HepG2 (cell line): ENCODE data around the gene VASN.
A peak's percentile ranks its signal among the peaks of the same experiment; 100 is the strongest.

Experiments used
- CTCF ChIP-seq: sonication (generic); formaldehyde crosslinking; IDR thresholded peaks from 2 replicates; pipeline ENCODE4 v1.5.0; 2020; ENCODE audit warnings: mild to moderate bottlenecking, missing genetic modification reagents, moderate library complexity
- EZH2 ChIP-seq: conservative IDR thresholded peaks from 2 replicates; pipeline ENCODE4 v1.6.1; 2012; ENCODE audit warnings: mild to moderate bottlenecking, low read depth, low read length, moderate library complexity
- FOXM1 ChIP-seq: sonication (generic); formaldehyde crosslinking; IDR thresholded peaks from 2 replicates; pipeline ENCODE4 v1.5.0; 2020; ENCODE audit warnings: missing genetic modification reagents
- PHB2 ChIP-seq: fragments of 450-650 bp; IDR thresholded peaks from 2 replicates; pipeline ENCODE4 v1.6.1; 2018; ENCODE audit not compliant: partially characterized antibody
- PHF8 ChIP-seq: sonication (generic); formaldehyde crosslinking; IDR thresholded peaks from 2 replicates; pipeline ENCODE4 v1.5.0; 2020; ENCODE audit warnings: missing genetic modification reagents
- POLR2AphosphoS2 ChIP-seq: IDR thresholded peaks from 2 replicates; pipeline ENCODE4 v1.6.1; 2011; ENCODE audit warnings: low read depth, low read length, improper control_type of control experiment
- PRDM10 ChIP-seq: sonication (generic); formaldehyde crosslinking; IDR thresholded peaks from 2 replicates; pipeline ENCODE4 v1.4.0; 2020; ENCODE audit warnings: low read depth, missing genetic modification reagents
- SOX5 ChIP-seq: IDR thresholded peaks from 2 replicates; pipeline ENCODE4 v1.6.1; 2016; ENCODE audit warnings: borderline replicate concordance
- TAF1 ChIP-seq: sonication (generic); formaldehyde crosslinking; IDR thresholded peaks from 2 replicates; pipeline ENCODE4 v1.4.0; 2020; ENCODE audit warnings: missing genetic modification reagents
- ZBTB42 ChIP-seq: sonication (generic); formaldehyde crosslinking; IDR thresholded peaks from 2 replicates; pipeline ENCODE4 v1.5.0; 2020; ENCODE audit warnings: mild to moderate bottlenecking, missing genetic modification reagents
- ZNF432 ChIP-seq: sonication (generic); formaldehyde crosslinking; IDR thresholded peaks from 2 replicates; pipeline ENCODE4 v1.5.0; 2020; ENCODE audit warnings: missing genetic modification reagents, mild to moderate bottlenecking, borderline replicate concordance
- ZSCAN9 ChIP-seq: IDR thresholded peaks from 2 replicates; pipeline ENCODE4 v1.6.1; 2016; ENCODE audit warnings: borderline replicate concordance

GRCh38 chr16:4344983-4345835 lies 26.4 kb upstream of the VASN start:
- TF ChIP-seq ZSCAN9 (CRISPR knock-in tag) (no peak), SOX5 (CRISPR knock-in tag) (peak; percentile 72; the same call in 1 of the 2 replicates), ZBTB42 (no peak), PRDM10 (CRISPR knock-in tag) (0 out of 2 replicates have a peak, but pooled peaks have one; percentile 21), PHB2 (no peak), CTCF (CRISPR knock-in tag) (no peak), POLR2AphosphoS2 (no peak; the same call in 1 of the 2 replicates), EZH2 (no peak), ZNF432 (CRISPR knock-in tag) (no peak), PHF8 (no peak), TAF1 (CRISPR knock-in tag) (no peak), FOXM1 (CRISPR knock-in tag) (no peak)
